Astrocyte of the cerebellum (primary cell): ENCODE measurements around the gene RHOD.

Experiments used
- DNase-seq: peaks from one replicate; pipeline ENCODE4 v3.0.0-alpha.2; 2011; ENCODE audit warnings: low read depth
- H3K4me3 ChIP-seq: 2 replicates; pipeline ENCODE4 v1.5.1; 2011; ENCODE audit warnings: mild to moderate bottlenecking, low read depth, low read length, moderate library complexity
- CTCF ChIP-seq: IDR thresholded peaks from 2 replicates; pipeline ENCODE4 v1.5.1; 2012; ENCODE audit warnings: low read length, low read depth, moderate library complexity, mild to moderate bottlenecking; ENCODE audit errors: missing control alignments
- in situ Hi-C: cut with HindIII; loops from 2 replicates; pipeline ENCODE4 v1.10.0; 2017; ENCODE audit warnings: low sequenced_read_pairs

The RHOD gene

GRCh38 chr11:67056267-67057204, at the start of gene RHOD:
Gene RHOD (plus strand): TSS chr11:67056847. CDS start chr11:67056903, 56 bp downstream.
- DNase-seq, result no peak
- in situ Hi-C loops, result no loop called here
- no peak for TF ChIP-seq CTCF
- H3K4me3 ChIP-seq, result peak within 1 kb of the TSS; percentile 49

DNA sequence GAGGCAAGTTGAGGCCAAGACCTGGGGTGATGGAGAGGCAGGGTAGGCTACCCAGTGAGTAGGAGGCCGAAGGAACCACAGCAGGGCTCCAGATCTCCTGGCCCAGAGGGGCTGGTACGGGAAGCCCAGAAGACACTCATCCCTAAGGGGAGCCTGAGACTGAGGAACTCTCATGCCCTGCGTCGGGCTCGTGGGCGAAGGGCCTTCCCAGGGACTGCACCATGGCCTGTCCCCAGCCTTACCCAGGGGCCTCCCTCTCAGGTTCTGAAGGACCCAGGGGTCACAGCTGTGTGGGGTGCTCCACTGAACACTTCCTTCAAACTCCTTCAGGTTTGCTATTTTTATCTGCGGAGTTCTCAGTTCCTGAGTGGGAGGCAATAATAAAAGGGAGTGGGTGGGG, 49.5 kb upstream of the RHOD start:
- no peak for TF ChIP-seq CTCF
- no peak overlapping the region for H3K4me3 ChIP-seq
- DNase-seq, result no peak
- in situ Hi-C loops, result no loop called here

DNA sequence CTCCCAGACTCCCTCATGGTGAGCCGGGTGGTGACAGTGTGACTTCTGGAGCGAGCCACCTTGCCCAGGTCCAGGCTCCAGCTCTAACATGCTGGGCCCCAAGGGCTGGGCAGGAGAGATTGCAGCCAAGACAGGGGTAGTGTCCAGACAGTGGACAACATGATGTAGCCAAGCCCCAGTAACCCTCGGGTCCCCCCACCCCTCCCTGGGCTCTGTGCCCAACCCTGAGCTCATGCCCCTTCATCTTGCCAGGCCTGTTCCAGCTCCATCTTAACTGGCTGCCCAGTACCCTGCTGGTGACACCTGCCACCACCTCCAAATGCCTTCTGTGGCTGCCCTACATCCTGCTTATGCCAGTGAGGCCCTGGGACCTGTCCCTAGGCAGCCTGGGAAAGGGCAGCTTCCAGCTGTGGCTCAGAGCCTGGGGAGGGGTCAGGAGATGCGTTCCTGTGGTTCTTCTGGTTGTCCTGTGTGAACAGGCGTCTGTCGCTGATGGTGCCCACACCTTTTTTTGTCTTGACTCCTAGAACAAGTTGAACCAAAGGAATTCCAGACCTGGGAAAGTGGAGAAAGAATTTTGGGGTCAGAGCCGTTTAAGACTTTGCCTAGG, 46.2 kb upstream of the RHOD start:
- no peak overlapping the region for H3K4me3 ChIP-seq
- in situ Hi-C loops, result no loop called here
- no peak for DNase-seq
- no peak for TF ChIP-seq CTCF

- in situ Hi-C loops, result no loop called here
- TF ChIP-seq CTCF, result no peak
- no peak for DNase-seq
- H3K4me3 ChIP-seq, result no peak overlapping the region
These were observed 43.1 kb upstream of the RHOD start for GRCh38 chr11:67013511-67014045.

DNA sequence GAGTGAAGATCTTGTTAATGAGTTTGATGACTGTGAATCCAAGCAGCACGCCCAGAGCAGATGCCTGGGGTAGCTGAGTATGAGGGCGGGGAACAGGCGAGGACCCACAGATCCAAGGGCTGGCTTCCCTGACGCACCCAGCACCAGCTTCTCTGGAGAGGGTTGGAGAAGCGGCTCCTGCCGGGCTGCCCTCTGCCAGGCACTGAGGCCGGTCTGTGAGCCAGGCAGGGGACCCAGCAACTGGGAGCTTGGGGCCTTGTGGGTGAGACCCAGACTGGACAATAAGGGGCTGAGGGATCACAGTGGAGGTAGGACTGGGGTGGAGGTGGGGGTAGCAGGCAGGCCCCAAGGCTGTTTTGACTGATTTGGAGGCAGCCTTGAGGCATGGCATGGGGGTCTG, 42.3 kb upstream of the RHOD start:
- H3K4me3 ChIP-seq, result no peak overlapping the region
- in situ Hi-C loops, result no loop called here
- DNase-seq, result no peak
- no peak for TF ChIP-seq CTCF

- H3K4me3 ChIP-seq, result no peak overlapping the region
- TF ChIP-seq CTCF, result no peak
- in situ Hi-C loops, result no loop called here
- no peak for DNase-seq
These were observed 41.6 kb upstream of the RHOD start for GRCh38 chr11:67015048-67015447.
